K562 (cell line): ENCODE measurements around the gene HOXA1.

ENCODE experiments used
- ADNP ChIP-seq: fragments of 200-800 bp; sonication (Bioruptor generic); IDR thresholded peaks from 2 replicates; pipeline ENCODE4 v1.6.1; 2016; ENCODE audit warnings: missing genetic modification characterization, missing compliant biosample characterization
- ATF7 ChIP-seq: fragments of 450-650 bp; IDR thresholded peaks from 2 replicates; pipeline ENCODE4 v1.7.1; 2014; ENCODE audit warnings: mild to moderate bottlenecking, moderate library complexity
- BRCA1 ChIP-seq, 2 experiments: fragments of 450-650 bp in 1 of 2; sonication (generic) in 1 of 2; formaldehyde crosslinking in 1 of 2; IDR thresholded peaks; 2 replicates each; pipeline versions ENCODE4 v1.5.0 to v1.6.1; 2017 to 2020; ENCODE audit warnings: mild to moderate bottlenecking in 1 of 2, missing genetic modification reagents in 1 of 2
- CHD1 ChIP-seq: fragments of 200-600 bp; sonication (generic); IDR thresholded peaks from one replicate; pipeline ENCODE4 v1.6.1; 2012; ENCODE audit warnings: mild to moderate bottlenecking, moderate library complexity, low read length, inconsistent platforms
- CTCF ChIP-seq, 3 experiments: IDR thresholded peaks in 2 of 3; conservative IDR thresholded peaks in 1 of 3; 2 replicates each; pipeline ENCODE4 v1.5.1; 2011 to 2012; ENCODE audit warnings: low read length in 3 of 3, mild to moderate bottlenecking in 3 of 3, control low read depth in 2 of 3, improper control_type of control experiment in 1 of 3, inconsistent platforms in 1 of 3, low read depth in 1 of 3, mixed read lengths in 1 of 3, moderate library complexity in 1 of 3; ENCODE audit not compliant: insufficient read depth in 2 of 3
- CXXC5 ChIP-seq: fragments of 250-450 bp; sonication (Bioruptor Pico); IDR thresholded peaks from 2 replicates; pipeline ENCODE4 v1.8.0; 2022; ENCODE audit warnings: inconsistent platforms, mild to moderate bottlenecking, moderate library complexity
- HNRNPUL1 ChIP-seq: fragments of 200-400 bp; formaldehyde crosslinking; IDR thresholded peaks from 2 replicates; pipeline ENCODE4 v1.6.1; 2017; ENCODE audit warnings: low read length
- MAFK ChIP-seq: IDR thresholded peaks from 2 replicates; pipeline ENCODE4 v1.6.1; 2011; ENCODE audit warnings: low read length, improper control_type of control experiment
- NFE2L1 ChIP-seq: fragments of 450-650 bp; IDR thresholded peaks from 2 replicates; pipeline ENCODE4 v1.6.1; 2016; ENCODE audit warnings: missing genetic modification characterization, low read depth, mild to moderate bottlenecking, missing compliant biosample characterization, moderate library complexity, borderline replicate concordance
- POLR2A ChIP-seq: fragments of 450-650 bp; conservative IDR thresholded peaks from 2 replicates; pipeline ENCODE4 v1.6.1; 2016
- SMC3 ChIP-seq: conservative IDR thresholded peaks from 2 replicates; pipeline ENCODE4 v1.6.1; 2011; ENCODE audit warnings: low read depth, low read length, improper control_type of control experiment; ENCODE audit not compliant: insufficient read depth
- TAF1 ChIP-seq: IDR thresholded peaks from 2 replicates; pipeline ENCODE4 v1.6.1; 2011; ENCODE audit warnings: mild to moderate bottlenecking, low read length, moderate library complexity; ENCODE audit not compliant: insufficient read depth, control insufficient read depth, severe bottlenecking; ENCODE audit errors: extremely low read depth
- ZBTB33 ChIP-seq: sonication (generic); formaldehyde crosslinking; IDR thresholded peaks from 2 replicates; pipeline ENCODE4 v1.8.1; 2023; ENCODE audit warnings: mild to moderate bottlenecking, missing genetic modification reagents

GRCh38 chr7:27129729-27130539 is 34.1 kb upstream of the HOXA1 start:
- TF ChIP-seq BRCA1 (IDR thresholded peaks at IDR 0.05) (no peak), BRCA1 (CRISPR knock-in tag; IDR thresholded peaks at IDR 0.05) (no peak), CHD1 (no peak), POLR2A (no peak), MAFK (no peak), SMC3 (no peak), ZBTB33 (CRISPR knock-in tag) (no peak), ATF7 (no peak), ADNP (tag) (no peak), CXXC5 (CRISPR knock-in tag) (no peak), CTCF (IDR thresholded peaks at IDR 0.05 in 2 of 3, conservative IDR thresholded peaks at IDR 0.05 in 1 of 3; ENCODE audit: insufficient read depth in 2 of 3, low read depth in 1 of 3, low read length in 3 of 3) (no peak), HNRNPUL1 (no peak), NFE2L1 (no peak), TAF1 (no peak)
